GM12872 (cell line): ENCODE results near the gene PTEN.

ENCODE experiments used
- TF ChIP-seq, protein P1 (sequence below): IDR thresholded peaks from 3 replicates; pipeline ENCODE4 v1.5.1; 2011; ENCODE audit warnings: low read depth, mild to moderate bottlenecking, low read length, moderate library complexity; ENCODE audit not compliant: insufficient read depth

Gene PTEN

DNA sequence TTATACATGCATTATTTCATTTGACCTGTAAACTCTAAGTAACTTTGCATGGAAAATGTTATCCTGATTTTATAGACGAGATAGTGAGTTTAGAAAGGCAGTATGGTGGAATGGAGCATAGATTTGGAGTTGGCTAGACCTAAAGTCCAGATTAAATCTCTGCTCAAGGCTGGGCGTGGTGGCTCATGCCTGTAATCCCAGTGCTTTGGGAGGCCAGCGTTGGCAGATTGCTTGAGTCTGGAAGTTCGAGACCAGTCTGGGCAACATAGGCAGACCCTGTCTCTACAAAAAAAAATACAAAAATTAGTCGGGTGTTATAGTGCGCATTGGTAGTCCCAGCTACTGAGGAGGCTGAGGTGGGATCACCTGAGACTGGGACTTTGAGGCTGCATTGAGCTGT lies 9.4 kb downstream of the PTEN start:
- TF ChIP-seq, protein P1, sequence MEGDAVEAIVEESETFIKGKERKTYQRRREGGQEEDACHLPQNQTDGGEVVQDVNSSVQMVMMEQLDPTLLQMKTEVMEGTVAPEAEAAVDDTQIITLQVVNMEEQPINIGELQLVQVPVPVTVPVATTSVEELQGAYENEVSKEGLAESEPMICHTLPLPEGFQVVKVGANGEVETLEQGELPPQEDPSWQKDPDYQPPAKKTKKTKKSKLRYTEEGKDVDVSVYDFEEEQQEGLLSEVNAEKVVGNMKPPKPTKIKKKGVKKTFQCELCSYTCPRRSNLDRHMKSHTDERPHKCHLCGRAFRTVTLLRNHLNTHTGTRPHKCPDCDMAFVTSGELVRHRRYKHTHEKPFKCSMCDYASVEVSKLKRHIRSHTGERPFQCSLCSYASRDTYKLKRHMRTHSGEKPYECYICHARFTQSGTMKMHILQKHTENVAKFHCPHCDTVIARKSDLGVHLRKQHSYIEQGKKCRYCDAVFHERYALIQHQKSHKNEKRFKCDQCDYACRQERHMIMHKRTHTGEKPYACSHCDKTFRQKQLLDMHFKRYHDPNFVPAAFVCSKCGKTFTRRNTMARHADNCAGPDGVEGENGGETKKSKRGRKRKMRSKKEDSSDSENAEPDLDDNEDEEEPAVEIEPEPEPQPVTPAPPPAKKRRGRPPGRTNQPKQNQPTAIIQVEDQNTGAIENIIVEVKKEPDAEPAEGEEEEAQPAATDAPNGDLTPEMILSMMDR, result no peak

GRCh38 chr10:87873656-87874055 lies 10.2 kb downstream of the PTEN start:
- TF ChIP-seq, protein P1, result no peak

GRCh38 chr10:87875929-87876571 lies 12.6 kb downstream of the PTEN start:
- TF ChIP-seq, protein P1, result no peak

- TF ChIP-seq, protein P1, result no peak
Measured at GRCh38 chr10:87878664-87879459, 15.4 kb downstream of the PTEN start.

DNA sequence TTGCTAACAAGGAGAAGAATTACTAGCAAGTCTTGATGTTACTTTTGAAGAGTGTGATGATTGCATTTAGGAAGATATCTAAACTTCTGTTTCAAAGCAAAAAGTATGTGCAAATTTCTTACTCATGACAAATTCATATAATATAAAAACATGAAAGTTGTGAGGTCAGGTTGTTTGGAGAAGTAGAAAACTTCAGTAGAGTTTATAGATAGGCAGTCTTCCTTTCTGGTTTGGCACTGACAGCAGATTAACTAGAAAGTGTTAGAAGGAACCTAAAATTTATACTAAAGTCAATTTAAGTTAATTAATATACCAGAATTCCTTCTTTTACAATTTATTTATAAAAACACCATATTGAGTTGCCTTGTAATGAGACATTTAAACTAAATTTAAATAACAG lies 16.9 kb downstream of the PTEN start:
- TF ChIP-seq, protein P1, result no peak

- TF ChIP-seq, protein P1, result no peak
Measured at GRCh38 chr10:87882555-87883294, 19.3 kb downstream of the PTEN start.

- TF ChIP-seq, protein P1, result no peak
Measured at GRCh38 chr10:87886635-87887034, 23.2 kb downstream of the PTEN start.
